ENCODE results near the gene EYS. TPM values are rescaled to one million over a fixed set of nuclear protein-coding genes. Genes with fewer than 3 reads are reported as not detected.

The EYS gene
- total RNA-seq, 1 donor from 2014 or later = not detected

GRCh38 chr6:64185621-64186020 lies 1521.4 kb downstream of the EYS start:
- DNase-seq (ENCODE audit: low read depth) = no peak

GRCh38 chr6:64175296-64175695 lies 1531.7 kb downstream of the EYS start:
- DNase-seq (ENCODE audit: low read depth) = no peak

- DNase-seq (ENCODE audit: low read depth) = no peak
Observed at GRCh38 chr6:64170316-64170715, 1536.7 kb downstream of the EYS start.

- DNase-seq (ENCODE audit: low read depth) = no peak
Observed at GRCh38 chr6:64160486-64160885, 1546.5 kb downstream of the EYS start.

GRCh38 chr6:64155063-64155462 lies 1552.0 kb downstream of the EYS start:
- no peak for DNase-seq (ENCODE audit: low read depth)

GRCh38 chr6:64146876-64147275 lies 1560.2 kb downstream of the EYS start:
- DNase-seq (ENCODE audit: low read depth) = no peak

GRCh38 chr6:64146094-64146493 lies 1560.9 kb downstream of the EYS start:
- no peak for DNase-seq (ENCODE audit: low read depth)

GRCh38 chr6:64145658-64146057 lies 1561.4 kb downstream of the EYS start:
- DNase-seq (ENCODE audit: low read depth) = no peak

GRCh38 chr6:64143101-64143500 lies 1563.9 kb downstream of the EYS start:
- no peak for DNase-seq (ENCODE audit: low read depth)

GRCh38 chr6:64141680-64142079 lies 1565.3 kb downstream of the EYS start:
- no peak for DNase-seq (ENCODE audit: low read depth)

GRCh38 chr6:64128301-64129024 lies 1578.6 kb downstream of the EYS start:
- no peak for DNase-seq (ENCODE audit: low read depth)

- DNase-seq (ENCODE audit: low read depth) = no peak
Observed at GRCh38 chr6:64123761-64124633, 1583.0 kb downstream of the EYS start.

- DNase-seq (ENCODE audit: low read depth) = no peak
Observed at GRCh38 chr6:64122712-64123375, 1584.2 kb downstream of the EYS start.

GRCh38 chr6:64121011-64121565 lies 1585.9 kb downstream of the EYS start:
- DNase-seq (ENCODE audit: low read depth) = no peak

- DNase-seq (ENCODE audit: low read depth) = no peak
Observed at GRCh38 chr6:64113704-64114103, 1593.3 kb downstream of the EYS start.

GRCh38 chr6:64104051-64104450 lies 1603.0 kb downstream of the EYS start:
- no peak for DNase-seq (ENCODE audit: low read depth)

GRCh38 chr6:64103480-64103879 lies 1603.5 kb downstream of the EYS start:
- no peak for DNase-seq (ENCODE audit: low read depth)

- DNase-seq (ENCODE audit: low read depth) = no peak
Observed at GRCh38 chr6:64100702-64101303, 1606.2 kb downstream of the EYS start.

- peak; percentile 2 for DNase-seq (ENCODE audit: low read depth)
Observed at GRCh38 chr6:64090352-64090751, 1616.7 kb downstream of the EYS start.

GRCh38 chr6:64085126-64085525 lies 1621.9 kb downstream of the EYS start:
- DNase-seq (ENCODE audit: low read depth) = no peak

- no peak for DNase-seq (ENCODE audit: low read depth)
Observed at GRCh38 chr6:64084185-64084663, 1622.8 kb downstream of the EYS start.

Data from myocyte (in vitro differentiated cells).